Measurements from ENCODE around the gene GPR171.
"Not testable (repeated sequence)": the region's sequence is repeated elsewhere in the genome, so short reads cannot be mapped to it uniquely, and the experiment has no call there.

GPR171 gene, protein sequence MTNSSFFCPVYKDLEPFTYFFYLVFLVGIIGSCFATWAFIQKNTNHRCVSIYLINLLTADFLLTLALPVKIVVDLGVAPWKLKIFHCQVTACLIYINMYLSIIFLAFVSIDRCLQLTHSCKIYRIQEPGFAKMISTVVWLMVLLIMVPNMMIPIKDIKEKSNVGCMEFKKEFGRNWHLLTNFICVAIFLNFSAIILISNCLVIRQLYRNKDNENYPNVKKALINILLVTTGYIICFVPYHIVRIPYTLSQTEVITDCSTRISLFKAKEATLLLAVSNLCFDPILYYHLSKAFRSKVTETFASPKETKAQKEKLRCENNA

DNA sequence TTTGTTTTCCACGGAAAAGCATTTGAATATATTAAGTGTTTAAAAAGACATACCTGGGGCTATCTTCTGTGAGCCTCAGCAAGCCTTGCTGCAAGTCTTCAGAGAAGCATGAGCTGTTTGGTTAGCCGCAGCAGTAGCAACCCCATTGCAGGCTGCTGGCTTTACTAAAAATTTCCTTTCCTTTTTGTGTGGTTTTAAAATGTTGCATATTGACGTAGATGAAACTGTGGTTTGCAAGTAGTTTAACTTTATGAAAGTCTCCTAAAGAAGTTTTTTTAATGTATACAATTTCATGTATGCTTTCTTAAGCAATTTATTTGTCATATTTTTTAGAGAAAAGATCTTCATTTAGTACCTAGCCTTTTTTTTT, at the start of gene GPR171:
GPR171 (minus strand) TSS at position 166 of the 370 bp plus-strand sequence. CDS start 3,830 bp downstream, outside the sequence.
- no peak for DNase-seq

DNA sequence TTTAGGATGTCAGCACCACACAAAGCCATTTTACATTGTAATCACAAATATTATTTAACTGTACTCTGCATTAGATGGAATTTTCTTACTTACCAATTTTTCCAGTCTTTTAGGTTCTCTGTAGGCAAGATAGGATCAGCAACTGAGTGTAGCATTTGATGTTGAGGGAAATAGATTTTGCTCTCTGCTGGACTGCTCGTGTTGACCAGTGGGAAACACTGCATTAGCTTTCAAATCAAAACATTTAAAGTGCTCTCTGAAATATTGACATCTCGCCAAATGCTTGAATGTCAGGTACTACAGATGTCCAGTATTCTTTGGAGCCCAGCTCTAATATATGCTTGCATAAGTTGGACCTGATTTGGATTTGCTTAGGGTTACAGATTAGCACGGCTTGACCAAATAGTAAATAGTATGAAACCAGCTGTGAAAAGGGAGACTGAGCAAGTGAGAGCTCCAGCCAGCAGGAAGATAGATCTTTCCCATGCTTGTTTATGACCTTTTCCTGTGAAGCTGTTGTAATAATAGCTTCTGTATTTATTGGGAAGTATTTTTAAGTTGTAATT, 45.8 kb upstream of the GPR171 start:
- no peak for DNase-seq

DNA sequence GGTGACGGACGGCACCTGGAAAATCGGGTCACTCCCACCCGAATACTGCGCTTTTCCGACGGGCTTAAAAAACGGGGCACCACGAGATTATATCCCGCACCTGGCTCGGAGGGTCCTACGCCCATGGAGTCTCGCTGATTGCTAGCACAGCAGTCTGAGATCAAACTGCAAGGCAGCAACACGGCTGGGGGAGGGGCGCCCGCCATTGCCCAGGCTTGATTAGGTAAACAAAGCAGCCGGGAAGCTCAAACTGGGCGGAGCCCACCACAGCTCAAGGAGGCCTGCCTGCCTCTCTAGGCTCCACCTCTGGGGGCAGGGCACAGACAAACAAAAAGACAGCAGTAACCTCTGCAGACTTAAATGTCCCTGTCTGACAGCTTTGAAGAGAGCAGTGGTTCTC, 39.0 kb upstream of the GPR171 start:
- not testable (repeated sequence) for DNase-seq

DNA sequence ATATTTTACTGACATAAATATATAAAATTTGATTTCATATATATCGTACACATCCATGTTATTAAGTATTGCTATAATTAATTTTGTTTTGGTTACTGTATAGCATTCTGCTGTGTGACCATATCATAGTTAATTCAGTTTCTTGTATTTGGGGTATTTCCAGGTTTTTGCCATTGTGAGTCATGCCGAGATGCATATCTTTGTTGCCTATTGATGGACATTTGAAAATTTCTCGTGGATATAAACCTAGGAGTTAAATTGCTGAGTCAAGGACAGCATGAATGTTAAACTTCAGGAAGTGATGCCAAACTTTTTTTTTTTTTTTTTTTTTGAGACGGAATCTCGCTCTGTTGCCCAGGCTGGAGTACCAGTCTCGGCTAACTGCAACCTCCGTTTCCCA, 33.7 kb upstream of the GPR171 start:
- DNase-seq: no peak

DNA sequence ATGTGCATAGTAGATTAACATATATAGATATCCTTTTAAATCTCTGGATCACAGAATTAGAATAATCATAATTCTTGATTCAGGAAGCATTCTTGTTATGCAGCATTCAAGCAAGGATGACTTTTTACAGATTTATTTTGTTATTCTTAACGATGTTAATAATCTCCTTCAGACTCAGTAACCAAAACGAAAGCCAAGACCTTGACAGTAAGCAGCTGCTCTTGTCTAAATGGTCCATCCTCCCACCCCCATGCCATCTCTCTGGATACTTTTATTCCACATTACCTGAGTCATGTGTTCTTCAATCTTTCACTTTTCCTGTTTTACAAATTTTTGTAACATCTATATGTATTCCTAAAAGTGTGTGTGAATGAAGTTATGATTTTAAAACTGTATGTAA, 33.3 kb upstream of the GPR171 start:
- DNase-seq: no peak

DNA sequence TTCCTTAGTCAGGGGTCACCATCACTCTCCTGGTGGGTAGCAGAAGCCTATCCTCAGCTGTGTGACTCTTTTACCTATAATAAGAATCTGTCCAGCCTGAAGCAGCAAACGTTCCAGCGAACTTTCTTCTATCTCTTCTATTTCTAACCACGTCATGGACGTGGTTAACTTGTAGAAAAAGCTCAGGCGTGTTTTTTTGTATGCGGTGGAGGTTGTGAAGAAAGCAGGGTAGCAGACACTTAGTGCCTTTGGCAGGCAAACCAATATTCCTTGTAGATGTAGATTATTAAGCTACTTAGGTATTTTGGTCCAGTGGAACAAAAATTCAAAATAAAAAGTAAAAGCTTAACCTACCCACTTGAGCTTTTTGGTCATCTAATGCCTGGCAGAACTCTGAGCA, 31.8 kb upstream of the GPR171 start:
- DNase-seq: no peak

DNA sequence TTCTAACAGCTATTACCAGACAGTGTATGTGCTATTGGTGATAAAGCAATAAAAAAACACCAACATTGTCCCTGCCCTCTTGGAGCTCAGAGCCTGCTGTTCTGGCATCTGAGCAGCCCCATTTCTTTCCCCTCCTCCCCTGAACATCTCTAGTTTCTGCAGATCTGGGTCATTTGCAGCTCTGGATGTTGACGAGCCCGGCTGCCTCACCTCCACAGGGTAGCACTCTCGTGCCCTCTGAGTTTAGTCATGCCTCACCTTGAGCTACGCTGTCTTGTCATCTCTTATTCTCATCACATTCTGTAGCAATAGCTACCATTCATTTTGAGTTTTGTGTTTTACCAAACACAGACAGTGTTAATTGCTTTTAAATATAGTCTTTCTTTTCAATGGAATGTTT, 30.0 kb upstream of the GPR171 start:
- DNase-seq: no peak

DNA sequence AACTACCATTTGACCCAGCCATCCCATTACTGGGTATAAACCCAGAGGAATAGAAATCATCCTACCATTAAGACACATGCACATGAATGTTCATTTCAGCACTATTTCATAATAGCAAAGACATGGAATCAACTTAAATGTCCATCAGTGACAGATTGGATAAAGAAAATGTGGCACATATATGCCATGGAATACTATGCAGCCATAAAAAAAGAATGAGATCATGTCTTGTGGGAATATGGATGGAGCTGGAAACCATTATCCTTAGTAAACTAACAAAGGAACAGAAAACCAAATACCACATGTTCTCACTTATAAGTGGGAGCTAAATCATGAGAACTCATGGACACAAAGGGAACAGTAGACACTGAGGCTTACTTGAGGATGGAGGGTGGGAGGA, 29.4 kb upstream of the GPR171 start:
- DNase-seq: not testable (repeated sequence)

DNA sequence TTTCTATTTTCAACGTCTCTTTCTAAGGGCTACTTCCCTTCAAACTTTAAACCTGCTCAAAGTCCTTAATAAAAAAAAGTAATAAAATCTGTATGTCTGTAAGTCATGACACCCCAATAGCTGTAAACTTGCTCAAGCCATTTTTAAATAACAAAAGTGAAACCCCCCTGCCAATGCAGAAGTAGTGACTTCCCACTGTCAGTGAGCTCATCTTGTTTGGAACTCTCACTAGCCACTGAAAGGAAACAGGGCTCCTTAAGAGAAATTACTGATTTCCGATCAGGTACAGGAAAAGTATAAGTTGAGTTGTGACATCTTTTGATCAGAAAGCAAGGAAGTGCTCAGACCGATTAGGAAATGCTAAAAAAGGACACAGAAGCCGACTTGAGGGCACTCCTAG, 27.6 kb upstream of the GPR171 start:
- DNase-seq: no peak

DNA sequence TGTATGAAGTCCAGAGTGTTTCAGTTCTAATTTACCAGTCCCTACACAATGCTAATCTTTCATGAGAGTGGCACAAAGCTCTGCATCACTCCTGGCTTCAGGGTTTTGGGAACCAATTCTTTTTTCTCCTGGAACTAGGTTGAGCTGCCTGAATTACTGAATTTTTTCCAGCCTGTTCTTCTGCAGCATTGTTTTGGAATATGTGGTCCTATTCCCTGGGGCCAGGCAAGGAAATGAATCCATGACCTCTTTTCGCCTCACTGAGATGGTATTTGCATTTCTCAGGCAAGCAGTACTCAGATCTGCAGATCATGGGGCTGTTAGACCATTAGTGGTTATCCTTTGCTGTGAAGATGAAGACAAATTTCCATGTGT, 25.6 kb upstream of the GPR171 start:
- no peak for DNase-seq

DNA sequence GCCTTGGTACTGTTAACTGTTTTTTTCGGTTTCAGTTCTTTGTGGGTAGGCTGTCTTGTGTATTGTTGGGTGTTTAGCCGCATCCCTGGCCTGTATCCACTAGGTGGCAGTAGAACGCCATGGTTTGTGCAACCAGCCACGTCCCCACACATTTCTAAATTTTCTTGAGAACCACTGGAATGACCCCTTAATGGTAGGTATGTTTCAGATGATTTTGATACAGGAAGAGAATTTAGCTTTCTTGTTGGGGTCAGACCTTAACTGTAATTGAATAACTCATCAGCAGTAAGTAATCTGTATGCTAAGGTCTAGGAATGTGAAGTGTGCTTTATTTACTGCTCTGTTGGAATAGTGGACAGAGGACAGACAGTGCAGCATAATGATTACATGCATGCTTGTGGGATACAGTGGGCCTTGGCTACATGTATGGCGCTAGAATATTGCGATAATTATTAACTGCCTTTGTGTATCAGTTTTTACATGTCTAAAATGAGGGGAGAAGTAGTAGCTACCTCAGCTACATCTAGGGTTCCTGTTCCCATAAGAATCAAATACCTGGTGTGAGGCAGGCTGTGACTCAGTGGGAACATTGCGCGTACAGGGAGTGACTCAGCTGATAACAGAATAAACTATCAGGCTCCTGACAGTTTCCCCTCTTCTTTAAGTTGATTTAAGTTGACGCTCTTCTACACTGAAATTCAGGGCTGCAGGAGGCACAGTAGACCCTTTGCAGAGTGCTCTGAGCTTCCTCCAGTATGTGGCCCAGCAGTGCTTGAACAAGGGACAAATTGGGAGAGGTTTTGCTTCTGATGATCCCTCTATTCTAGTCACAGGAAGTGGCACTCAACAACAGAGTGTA, 25.0 kb upstream of the GPR171 start:
- DNase-seq: peak; percentile 63

DNA sequence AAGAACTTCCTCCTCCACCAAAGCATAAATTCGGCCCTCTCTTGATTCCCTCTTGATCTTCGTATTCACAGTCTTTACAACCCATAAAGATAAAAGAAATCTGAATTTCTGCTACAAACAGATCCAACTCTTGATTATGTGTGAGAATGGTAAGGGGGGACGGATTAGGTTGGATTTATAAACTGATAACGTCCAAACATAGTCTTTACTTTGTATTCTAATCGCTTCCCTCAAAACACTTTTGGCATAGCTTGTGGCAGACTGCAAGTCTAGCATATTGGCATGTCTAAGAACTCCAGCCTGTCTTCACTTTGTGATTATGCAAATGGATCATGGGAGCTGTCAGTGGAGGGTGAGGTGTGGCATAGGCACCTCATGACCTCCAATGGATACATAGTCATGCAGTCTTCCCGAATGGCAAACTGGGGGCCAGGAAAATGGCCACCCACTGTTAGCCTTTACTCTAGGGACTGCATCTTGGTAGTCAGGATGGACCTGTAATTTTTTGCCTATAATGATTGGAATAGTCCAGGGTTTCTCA, 24.3 kb upstream of the GPR171 start:
- DNase-seq: no peak

DNA sequence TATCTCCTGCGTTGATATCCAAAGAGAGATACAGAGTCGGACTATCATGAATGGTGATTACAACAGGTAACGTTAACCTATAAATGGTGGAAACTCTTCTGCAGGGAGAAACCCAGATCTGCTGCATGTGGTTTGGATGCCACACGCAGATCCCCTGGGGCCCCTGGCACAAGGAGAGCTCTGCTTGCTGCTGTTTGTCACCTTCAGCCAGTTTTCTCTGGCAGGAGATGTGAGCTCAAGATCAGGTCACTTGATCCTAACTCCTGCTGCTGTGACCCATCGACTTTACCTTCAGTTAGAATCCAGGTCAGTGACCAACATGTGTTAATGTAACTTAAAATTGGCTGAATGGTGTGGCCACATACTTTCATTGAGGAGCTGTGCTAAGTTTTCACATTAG, 23.8 kb upstream of the GPR171 start:
- no peak for DNase-seq

DNA sequence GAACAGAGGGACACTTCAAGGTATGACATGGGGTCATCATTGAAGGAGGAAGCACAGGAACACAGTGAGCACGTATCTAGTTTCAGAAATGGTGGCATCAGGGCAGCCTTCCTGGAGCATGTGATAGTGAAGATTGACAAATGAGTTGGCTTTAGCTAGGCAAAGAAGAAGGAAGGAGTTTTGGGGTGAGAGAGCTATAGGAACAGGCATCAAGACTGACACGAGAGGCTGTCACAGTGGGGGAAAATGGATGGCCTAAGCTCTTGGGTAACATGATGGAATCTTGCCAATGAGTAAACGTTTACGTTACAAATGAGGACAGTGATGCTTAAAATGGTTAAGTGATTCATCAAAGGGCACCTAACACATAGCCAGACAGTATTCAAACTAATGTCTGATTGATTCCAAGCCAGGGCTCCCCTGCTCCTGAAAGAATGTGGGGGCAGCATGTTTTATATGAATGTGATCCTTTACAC, 23.1 kb upstream of the GPR171 start:
- DNase-seq: no peak

DNA sequence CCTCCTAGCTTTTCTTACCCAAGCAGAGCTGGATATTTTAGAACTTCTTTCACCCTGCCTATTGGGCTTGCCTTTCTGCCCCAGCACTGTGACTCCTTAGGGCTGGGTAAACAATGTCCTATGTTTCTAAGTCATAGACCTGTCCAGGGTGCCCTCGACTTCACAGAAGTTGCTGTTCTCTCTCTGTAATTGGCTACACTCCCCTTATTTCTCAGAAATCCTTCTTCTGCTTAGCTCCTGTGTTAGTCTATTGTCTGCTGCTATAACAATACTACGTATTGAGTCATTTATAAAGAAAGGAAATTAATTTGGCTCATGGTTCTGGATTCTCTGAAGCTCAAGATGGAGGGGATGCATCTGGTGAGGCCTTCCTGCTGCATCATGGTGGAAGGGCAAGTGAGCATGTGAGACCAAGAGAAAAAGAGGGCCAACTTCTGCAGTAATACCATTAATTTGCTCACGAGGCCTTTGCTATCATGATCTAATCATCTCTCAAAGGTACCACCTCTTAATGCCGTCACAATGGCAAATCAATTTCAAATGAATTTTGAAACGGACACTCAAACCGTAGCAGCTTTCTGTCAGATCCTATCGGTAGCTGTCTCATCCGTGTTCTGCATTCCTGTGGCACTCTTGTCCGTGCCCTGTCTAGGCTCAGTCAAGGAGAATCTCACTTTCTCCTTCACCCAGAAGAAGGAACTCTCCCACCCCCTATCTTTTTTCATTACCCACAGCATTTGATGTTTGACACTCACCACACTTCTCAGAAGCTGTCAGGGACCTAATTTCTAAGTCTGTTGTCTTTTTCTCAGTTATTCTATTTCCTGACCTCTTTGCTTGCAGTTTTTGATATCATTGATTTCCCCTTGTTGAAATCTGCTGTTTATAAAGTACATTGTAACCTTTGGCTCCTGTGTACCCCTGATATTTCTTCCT, 22.3 kb upstream of the GPR171 start:
- no peak for DNase-seq

DNA sequence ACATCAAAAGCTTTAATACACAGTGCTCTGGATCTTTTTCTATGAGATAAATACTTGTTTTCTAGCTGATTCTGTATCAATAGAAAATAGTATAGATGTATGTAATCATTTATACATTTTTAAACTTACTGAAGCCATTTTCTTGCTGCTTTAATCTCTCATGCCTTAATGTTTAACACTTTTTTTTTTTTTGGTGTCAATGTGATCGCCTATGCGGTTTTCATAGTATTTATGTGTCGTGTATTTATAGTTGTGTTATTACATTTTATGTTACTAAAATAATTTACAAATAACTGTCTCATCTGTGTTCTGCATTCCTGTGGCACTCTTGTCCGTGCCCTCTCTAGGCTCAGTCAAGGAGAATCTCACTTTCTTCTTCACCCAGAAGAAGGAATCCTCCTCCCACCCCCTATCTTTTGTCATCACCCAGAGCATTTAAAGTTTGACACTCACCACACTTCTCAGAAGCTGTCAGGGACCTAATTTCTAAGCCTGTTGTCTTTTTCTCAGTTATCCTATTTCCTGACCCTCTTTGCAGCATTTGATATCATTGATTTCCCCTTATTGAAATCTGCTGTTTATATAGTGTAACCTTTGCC, 21.4 kb upstream of the GPR171 start:
- no peak for DNase-seq

DNA sequence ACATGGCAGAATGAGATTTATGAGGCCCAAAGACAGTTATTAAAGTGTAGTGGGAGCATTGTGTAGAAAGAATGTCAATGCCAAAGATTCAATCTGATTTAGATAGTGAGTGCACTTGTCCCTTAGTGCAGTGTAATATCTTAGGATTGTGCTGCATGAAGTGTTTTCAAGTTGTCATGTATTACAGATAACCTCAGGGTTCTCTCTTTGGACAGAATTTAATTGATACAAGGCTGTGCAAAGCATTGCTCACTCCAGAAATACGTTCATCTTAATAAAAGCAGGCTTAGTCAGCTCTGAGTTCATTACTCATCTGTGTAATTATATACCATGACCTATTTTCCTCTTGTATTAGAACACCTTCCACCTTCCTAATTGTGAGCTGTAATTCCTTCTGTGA, 16.0 kb upstream of the GPR171 start:
- DNase-seq: no peak

DNA sequence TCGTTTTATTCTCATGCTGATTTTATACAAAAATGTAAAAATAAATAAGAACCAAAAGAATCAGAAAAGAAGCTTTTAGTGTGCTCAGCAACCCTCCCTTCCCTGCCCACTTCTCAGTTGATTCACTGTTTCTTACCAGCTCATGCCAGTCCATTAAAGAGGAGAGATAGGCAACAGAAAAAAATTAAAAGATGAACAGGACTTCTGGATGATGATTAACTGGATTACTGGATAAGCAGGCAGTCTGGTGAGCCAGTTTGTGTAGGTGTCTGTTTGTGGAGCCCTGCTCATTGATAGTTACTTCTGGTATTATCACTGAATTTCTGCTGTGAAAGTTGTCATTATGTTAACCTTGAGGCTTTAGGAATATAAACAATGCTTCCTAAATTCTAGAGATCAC, 15.1 kb upstream of the GPR171 start:
- DNase-seq: no peak

DNA sequence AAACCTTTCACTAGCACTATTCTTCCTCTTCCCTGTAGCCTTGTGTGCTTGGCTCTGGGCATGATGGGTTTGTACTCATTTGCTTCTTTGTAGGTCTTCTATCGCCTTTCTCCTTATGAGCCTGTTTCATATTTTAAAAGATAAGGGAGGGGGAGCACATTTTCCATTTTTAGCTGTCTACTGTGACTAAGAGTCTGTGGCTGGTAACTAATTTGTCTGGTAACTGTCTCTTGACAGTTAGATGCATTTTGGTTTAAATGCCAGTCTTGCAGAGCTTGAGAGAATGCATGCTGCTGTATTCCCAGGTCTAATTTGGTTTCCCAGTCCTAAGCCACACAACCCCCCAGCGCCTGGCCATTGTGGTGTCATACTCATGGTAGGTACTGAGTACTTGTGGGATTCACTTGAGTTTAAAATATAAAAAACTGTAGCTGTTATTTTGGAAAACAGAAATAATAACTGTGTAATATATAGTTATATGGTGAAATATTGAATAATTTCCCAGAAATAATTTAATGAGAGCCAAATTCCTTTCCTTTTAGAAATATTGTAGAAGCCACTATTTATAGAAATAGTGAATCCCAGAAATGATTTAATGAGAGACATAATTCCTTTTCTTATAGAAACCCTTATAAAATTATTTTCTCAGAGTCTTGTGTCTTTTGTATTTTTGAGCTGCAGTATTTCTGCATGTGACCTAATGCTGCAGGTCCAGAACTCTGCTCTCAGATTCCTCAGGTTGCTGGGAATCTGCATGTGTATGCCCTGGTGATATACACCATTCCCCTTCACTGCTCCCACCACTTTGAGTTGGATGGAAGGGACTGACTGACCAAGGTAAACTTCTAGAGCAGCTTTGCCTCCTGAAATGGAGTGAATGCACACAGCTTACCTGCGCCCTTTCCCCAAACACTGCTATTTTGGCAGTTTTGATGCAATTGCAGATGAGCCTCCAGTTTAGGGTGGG, 13.9 kb upstream of the GPR171 start:
- DNase-seq: no peak

DNA sequence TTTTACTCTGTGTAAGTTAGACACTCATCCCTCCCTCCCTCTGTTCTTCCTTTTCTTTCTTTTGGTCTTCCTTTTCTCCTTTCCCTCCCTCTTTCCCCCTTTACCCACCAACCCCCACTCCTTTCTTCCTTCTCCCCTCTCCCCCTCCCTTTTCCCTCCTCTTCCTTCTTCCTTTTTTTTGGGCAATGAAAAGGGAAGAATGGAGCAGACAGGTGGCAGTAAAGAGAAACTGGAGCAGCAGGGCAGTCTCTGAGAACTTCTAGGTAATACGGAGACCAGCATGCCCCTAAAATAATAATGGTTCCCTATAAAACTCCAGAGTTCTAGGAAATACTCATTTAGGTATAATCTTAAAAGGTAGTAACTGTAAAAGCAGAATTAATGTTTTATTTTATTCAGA, 11.4 kb upstream of the GPR171 start:
- no peak for DNase-seq

DNA sequence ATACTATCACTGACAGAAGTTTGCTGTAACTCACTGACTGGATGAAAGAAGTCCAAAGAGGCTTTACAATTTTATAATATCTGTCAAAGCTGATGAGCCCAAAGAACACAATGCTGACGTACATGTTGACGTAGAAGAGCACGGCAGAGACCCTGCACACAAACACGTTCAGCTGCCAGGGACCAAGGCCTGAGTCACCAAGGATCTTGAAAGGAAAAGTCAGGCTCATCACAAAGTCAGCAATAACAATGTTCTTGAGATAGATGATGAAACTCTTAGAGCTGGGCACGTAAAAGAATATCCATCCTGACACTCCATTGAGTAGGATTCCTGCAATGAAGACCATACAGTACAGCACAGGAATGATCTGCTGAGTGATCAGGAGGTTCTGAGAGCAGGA, 10.9 kb upstream of the GPR171 start:
- no peak for DNase-seq

Measured in NCI-H1694 (cell line).